Cardiac muscle cell (in vitro differentiated cells and primary cell): ENCODE data around the gene NR2E1. TPM values are rescaled to one million over a fixed set of nuclear protein-coding genes. Genes with fewer than 3 reads are reported as not detected.

ENCODE experiments used
- DNase-seq, 2 donors: peaks; one replicate each; pipeline versions ENCODE4 v3.0.0 to v3.0.0-alpha.2; 2010 to 2017; ENCODE audit warnings: low read depth in 1 of 2, low spot score in 1 of 2
- H3K27ac ChIP-seq: fragments of 200-600 bp; sonication (generic); 2 replicates; pipeline ENCODE4 v1.5.1; 2016
- H3K27me3 ChIP-seq: fragments of 200-600 bp; sonication (generic); 2 replicates; pipeline ENCODE4 v1.6.0; 2016; ENCODE audit warnings: control low read depth
- H3K36me3 ChIP-seq: fragments of 200-600 bp; sonication (generic); 2 replicates; pipeline ENCODE4 v1.5.1; 2016; ENCODE audit warnings: control low read depth
- H3K4me1 ChIP-seq: fragments of 200-600 bp; sonication (generic); 2 replicates; pipeline ENCODE4 v1.8.1; 2017; ENCODE audit warnings: low read depth, mild to moderate bottlenecking, mixed run types
- H3K4me3 ChIP-seq: fragments of 200-600 bp; sonication (generic); 2 replicates; pipeline ENCODE4 v1.5.1; 2016; ENCODE audit warnings: mild to moderate bottlenecking
- H3K9me3 ChIP-seq: fragments of 200-600 bp; sonication (generic); 2 replicates; pipeline ENCODE4 v1.5.1; 2017; ENCODE audit warnings: low read depth, mild to moderate bottlenecking, control low read depth
- CTCF ChIP-seq: IDR thresholded peaks from 2 replicates; pipeline ENCODE4 v1.5.1; 2012; ENCODE audit warnings: low read depth, mild to moderate bottlenecking, low read length
- polyA plus RNA-seq: library from polyadenylated mRNA; unstranded; fragments of >200 nt; fragmentation: Nextera tagmentation; extraction: Ambion mirVana; gene quantifications from 2 replicates; pipeline ENCODE4 v1.2.1, GENCODE V29; 2016
- total RNA-seq: library from RNA; depleted of rRNA; stranded (reverse); fragments of >200 nt; gene quantifications from 2 replicates; pipeline ENCODE4 v1.2.3, GENCODE V29; 2016

NR2E1 gene
- total and polyA plus RNA-seq, 2 experiments from 2014 or later = not detected

DNA sequence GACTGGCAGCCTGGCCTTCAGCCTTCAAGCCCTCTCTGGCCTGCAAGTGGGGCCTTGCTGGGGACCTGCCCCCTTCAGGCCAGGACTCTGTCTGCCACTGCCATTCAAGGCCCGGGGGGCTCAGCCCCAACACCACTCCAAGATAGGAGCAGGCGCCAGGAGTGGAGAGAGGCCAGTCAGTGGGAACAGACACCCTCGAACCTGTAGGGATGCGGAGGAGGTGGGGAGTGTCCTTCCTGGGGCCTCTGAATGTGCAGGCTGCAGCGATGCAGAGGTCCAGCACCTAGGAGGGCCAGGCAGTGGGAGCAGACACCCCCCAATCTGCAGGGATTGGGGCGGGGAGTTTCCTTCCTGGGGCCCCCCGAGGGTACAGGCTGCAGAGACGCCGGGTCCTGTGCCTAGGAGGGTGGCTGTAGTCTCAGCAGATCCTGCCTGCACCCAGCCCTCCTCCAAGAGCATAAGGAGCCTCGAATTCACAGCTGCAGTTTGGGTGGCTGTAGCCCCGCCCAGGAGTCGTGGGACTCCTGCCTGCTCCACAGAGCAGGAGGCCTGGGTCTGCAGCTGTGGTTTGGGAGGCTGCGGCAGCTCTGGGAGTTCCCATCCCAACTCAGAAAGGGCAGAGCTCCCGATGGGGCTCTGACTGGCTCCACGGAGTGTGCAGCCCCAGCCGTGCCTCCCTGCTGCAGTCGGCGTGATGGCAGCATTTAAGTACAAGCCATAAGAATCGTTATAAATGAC lies 33.1 kb downstream of the NR2E1 start:
- H3K9me3 ChIP-seq = no peaks in the 10 kb centered on the region
- no peaks in the 10 kb centered on the region for H3K36me3 ChIP-seq
- no peaks in the 10 kb centered on the region for H3K27me3 ChIP-seq
- no peak overlapping the region for H3K27ac ChIP-seq
- no peaks in the 10 kb centered on the region for H3K4me1 ChIP-seq
- no peak overlapping the region for H3K4me3 ChIP-seq
- no peak for TF ChIP-seq CTCF
- DNase-seq = no peak

GRCh38 chr6:108200186-108200585 lies 34.4 kb downstream of the NR2E1 start:
- DNase-seq = no peak
- no peak overlapping the region for H3K4me3 ChIP-seq
- no peak for TF ChIP-seq CTCF

DNA sequence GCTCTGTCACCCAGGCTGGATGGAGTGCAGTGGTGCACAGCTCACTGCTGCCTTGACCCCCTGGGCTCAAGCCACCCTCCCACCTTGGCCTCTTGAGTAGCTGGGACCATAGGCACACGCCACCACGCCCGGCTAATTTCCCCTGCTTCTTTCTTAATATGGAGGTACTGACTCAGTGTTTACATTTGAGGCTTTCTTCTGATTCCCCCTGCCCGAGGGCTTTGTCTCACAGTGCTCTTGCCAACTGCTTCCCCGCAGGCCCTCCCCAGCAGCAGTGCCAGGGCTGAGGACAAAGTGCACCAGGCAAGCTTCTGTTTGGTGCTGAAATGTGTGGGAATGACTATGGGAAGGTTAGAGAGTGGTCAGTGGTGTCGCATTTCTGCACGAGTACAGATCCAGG lies 34.8 kb downstream of the NR2E1 start:
- no peak overlapping the region for H3K27ac ChIP-seq
- H3K4me3 ChIP-seq = no peak overlapping the region
- H3K4me1 ChIP-seq = no peaks in the 10 kb centered on the region
- no peak for TF ChIP-seq CTCF
- H3K36me3 ChIP-seq = no peaks in the 10 kb centered on the region
- DNase-seq = peak in 1 of 2 donors; percentile 12
- no peaks in the 10 kb centered on the region for H3K9me3 ChIP-seq
- H3K27me3 ChIP-seq = no peaks in the 10 kb centered on the region

More at GRCh38 chr6:108200186-108200585, 34.4 kb downstream of the NR2E1 start:
- Histone ChIP-seq H3K27me3 (no peaks in the 10 kb centered on the region), H3K4me1 (no peaks in the 10 kb centered on the region), H3K9me3 (no peaks in the 10 kb centered on the region), H3K36me3 (no peaks in the 10 kb centered on the region), H3K27ac (no peak overlapping the region)

DNA sequence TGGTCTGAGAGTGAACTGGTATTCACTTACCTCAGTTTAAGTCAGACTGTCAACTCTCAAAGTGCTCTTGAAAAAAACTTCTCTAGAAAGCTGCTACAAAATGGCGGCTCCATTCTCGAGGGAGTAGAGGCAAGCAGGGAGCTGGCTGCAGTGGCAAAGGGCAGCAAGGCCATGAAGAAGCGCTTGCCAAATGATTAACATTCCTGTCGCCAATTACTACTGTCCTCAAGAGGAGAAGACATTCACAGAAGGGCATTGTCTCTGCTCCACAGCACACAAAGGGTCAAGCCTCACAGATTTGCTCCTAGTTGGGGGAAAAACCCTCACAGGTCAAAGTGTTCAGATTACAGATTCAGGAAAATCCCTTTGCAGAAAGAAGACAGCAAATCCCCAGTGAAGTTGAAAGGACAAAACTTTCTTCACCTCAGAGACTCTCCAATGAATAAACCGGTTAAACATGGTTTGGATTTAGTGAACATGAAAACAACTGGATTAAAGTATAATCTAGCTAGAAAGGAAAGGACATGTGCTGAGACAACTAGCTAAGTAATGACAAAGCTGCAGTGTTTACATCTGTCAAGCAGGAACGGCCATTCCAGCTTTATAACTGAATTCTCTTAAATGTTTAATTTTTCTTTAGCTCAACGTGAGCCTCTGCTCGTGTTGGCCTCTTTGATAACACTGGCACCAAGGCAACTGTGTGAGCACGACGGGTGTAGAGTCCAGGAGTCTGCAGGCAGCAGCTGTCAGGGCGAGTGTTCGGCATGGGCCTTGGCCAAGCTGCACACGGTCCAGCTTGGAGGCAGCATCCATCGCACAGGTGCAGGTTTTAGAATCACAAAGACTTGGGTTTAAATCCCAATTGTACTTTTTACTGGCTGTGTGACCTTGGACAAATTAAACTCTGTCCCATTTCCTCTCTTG lies 37.6 kb downstream of the NR2E1 start:
- Histone ChIP-seq H3K36me3 (no peaks in the 10 kb centered on the region), H3K4me1 (no peaks in the 10 kb centered on the region), H3K27ac (no peak overlapping the region), H3K9me3 (no peaks in the 10 kb centered on the region), H3K27me3 (no peaks in the 10 kb centered on the region), H3K4me3 (no peak overlapping the region)
- TF ChIP-seq CTCF = no peak
- DNase-seq = no peak

DNA sequence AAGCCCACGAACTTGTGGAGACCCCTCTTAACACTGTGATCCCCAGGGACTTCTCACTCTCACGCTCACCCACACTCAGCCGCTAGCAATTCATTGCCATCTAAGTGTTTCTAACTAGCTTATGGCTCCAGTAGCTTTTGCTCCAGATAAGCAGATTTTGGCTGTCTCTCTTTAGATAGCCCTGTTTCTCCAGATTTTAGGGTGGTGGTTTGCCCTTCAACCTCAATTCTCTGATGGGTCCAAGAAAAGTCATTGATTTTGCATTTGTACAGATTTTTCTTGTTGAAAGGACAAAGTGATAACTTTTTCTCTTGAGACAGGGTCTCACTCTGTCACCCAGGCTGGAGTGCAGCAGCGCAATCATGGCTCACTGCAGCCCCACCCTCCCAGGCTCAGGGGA lies 41.2 kb downstream of the NR2E1 start:
- no peak for DNase-seq
- Histone ChIP-seq H3K27me3 (no peaks in the 10 kb centered on the region), H3K9me3 (no peaks in the 10 kb centered on the region), H3K36me3 (peaks cover 7% of the 10 kb centered on the region), H3K4me1 (peaks cover 16% of the 10 kb centered on the region), H3K4me3 (no peak overlapping the region), H3K27ac (no peak overlapping the region)
- no peak for TF ChIP-seq CTCF
